ENCODE measurements around the gene THBS2.
A peak's percentile ranks its signal among the peaks of the same experiment; 100 is the strongest.

Gene THBS2

DNA sequence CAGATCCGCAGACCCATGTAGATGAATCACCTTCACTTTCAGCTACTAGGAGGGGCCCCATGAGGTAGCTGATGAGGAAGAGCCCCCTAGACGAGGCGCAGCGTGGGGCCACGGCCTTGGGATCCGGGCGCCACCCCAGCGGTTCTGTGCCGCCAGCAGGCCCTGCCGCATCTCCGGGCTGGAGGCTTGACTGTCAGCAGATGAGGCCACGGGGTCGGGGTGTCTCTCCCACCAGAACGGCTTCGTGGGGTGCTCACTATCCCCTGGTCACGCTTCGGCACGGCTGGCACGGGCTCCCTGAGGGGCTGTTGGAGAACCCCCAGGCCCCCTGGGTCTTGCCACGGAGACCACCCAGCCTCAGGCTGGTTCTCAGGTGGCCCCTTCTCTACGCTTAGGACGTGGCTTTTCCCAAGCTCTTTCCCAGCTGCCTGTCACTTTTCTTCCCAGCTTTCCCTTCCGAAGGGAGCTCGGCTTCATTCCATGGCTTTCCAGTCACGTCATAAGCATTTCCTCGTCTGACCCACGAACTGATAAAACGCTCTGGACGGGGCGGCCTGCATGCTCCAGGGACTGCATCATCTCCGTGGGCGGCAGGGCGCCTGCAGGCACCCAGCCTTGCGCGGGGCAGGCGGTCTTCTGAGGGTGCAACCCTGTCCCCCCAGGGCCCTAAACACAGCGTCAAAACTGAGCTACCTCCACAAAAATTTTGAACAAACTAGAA, 85.9 kb downstream of the THBS2 start:
- peak; percentile 76 for ATAC-seq
- TF ChIP-seq ARNTL (CRISPR knock-in tag; IDR thresholded peaks at IDR 0.05; ENCODE audit: borderline replicate concordance, low read depth), result no peak
- TF ChIP-seq ZFP3 (CRISPR knock-in tag; IDR thresholded peaks at IDR 0.05), result peak; percentile 78; the same call in 1 of the 2 replicates

DNA sequence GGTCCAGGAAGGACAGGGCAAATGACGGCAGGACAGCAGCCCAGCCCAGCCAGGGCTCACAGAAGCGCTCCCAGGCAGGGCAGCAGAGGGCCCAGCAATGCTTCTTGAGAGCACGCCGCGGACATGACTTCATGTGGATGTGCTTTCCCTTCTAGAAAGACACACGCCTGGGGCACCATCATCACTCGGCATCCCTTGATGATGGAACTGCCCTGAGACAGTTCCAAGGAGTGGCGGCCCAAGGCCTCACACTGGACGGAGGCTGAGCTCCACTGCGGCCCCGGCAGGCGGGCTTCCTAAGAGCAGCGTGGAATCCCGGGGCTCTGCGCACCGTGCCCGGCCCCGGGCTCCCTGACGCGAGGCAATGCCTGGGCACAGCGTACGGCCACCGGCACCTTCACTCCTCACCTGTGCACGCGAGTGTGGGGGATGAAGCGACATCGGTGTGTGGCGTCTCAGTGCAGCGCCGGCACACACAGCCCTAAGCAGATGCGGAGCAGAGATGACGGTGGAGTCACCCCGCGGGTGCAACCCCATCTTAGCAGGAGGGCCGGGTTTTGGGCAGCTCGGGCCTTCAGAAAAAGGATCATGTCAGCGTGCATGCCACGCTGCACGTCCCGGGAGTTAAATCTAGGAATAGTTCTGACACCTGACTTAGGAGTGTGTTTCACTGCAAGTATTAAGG, 86.6 kb downstream of the THBS2 start:
- ATAC-seq, result no peak
- no peak for TF ChIP-seq PPARA (CRISPR knock-in tag; IDR thresholded peaks at IDR 0.05; ENCODE audit: borderline replicate concordance)
- no peak for TF ChIP-seq GLIS3 (CRISPR knock-in tag; IDR thresholded peaks at IDR 0.05)
- TF ChIP-seq, protein P1, sequence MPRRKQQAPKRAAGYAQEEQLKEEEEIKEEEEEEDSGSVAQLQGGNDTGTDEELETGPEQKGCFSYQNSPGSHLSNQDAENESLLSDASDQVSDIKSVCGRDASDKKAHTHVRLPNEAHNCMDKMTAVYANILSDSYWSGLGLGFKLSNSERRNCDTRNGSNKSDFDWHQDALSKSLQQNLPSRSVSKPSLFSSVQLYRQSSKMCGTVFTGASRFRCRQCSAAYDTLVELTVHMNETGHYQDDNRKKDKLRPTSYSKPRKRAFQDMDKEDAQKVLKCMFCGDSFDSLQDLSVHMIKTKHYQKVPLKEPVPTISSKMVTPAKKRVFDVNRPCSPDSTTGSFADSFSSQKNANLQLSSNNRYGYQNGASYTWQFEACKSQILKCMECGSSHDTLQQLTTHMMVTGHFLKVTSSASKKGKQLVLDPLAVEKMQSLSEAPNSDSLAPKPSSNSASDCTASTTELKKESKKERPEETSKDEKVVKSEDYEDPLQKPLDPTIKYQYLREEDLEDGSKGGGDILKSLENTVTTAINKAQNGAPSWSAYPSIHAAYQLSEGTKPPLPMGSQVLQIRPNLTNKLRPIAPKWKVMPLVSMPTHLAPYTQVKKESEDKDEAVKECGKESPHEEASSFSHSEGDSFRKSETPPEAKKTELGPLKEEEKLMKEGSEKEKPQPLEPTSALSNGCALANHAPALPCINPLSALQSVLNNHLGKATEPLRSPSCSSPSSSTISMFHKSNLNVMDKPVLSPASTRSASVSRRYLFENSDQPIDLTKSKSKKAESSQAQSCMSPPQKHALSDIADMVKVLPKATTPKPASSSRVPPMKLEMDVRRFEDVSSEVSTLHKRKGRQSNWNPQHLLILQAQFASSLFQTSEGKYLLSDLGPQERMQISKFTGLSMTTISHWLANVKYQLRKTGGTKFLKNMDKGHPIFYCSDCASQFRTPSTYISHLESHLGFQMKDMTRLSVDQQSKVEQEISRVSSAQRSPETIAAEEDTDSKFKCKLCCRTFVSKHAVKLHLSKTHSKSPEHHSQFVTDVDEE (CRISPR knock-in tag; IDR thresholded peaks at IDR 0.05), result no peak
- TF ChIP-seq RARB (CRISPR knock-in tag; IDR thresholded peaks at IDR 0.05), result no peak
